HG03108 (cell line): ENCODE data around the gene BRICD5.

Experiments
- ATAC-seq: cut with Tn5 transposase; IDR thresholded peaks from one replicate; pipeline ENCODE4 v1.9.1; 2021; ENCODE audit warnings: moderate library complexity; ENCODE audit not compliant: unreplicated experiment

BRICD5 gene

DNA sequence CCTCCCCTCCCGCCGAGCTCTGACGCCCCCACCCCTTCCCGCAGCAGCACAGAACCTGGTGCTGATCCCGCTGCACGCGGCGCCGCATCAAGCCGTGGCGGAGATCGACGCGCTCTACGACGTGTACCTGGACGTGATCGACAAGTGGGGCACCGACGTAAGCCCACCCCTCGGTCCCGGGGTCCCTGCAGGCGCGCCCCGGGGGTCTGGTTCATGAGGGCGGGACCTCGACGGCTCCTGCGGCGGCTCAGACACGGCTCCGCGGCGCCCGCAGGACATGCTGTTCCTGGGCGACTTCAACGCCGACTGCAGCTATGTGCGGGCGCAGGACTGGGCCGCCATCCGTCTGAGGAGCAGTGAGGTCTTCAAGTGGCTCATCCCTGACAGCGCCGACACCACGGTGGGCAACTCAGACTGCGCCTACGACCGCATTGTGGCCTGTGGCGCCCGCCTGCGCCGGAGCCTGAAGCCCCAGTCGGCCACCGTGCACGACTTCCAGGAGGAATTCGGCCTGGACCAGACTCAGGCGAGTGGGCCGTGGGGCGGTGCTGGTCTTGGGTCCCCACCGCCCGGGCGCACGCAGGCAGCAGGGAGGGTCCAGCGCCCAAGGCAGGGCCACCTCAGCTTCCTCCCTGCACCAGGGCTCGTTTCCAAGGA, 27.0 kb upstream of the BRICD5 start:
- no peak for ATAC-seq

DNA sequence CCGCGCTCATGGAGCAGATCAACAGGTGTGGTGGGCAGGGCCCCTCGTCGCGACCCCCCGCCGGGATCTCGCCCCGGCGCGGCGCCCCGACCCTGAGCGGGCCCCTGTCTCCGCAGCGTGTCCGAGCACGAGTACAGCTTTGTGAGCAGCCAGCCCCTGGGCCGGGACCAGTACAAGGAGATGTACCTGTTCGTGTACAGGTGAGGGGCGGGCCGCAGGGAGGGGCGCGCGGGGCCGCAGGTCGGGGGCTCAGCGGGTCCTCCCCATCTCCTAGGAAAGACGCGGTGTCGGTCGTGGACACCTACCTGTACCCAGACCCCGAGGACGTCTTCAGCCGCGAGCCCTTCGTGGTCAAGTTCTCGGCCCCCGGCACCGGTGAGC, 26.4 kb upstream of the BRICD5 start:
- no peak for ATAC-seq

DNA sequence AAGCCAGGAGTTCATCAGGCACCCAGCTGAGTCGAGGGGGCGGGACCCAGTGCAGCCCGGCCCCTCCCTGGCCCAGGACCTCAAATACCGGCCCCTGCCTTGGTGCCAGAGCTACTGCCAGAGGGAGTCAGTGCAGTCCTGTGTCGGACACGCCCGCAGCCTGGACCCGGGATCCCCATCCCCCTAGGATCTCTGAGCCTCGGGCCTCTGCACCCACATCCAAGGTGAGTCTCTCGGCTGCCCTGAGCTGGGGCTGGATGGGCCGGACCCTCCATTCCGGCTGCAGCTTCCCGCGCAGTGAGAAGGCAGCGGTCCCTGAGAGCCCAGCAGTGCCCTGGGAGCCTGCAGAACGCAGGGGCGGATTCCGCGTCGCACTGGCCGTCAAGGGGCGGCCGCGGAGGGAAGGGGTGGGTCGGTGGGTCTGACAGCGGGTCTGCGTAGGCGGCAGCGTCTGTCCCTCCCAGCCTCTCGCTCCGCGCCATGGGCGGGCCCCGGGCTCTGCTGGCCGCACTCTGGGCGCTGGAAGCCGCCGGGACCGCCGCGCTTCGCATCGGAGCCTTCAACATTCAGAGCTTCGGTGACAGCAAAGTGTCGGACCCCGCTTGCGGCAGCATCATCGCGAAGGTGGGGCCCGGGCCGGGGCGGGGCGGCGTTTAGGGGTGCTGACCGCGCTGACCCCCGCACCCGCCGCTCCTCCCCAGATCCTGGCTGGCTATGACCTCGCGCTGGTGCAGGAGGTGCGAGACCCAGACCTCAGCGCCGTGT, 25.9 kb upstream of the BRICD5 start, which contains the start of gene DNASE1L2:
Gene DNASE1L2, plus strand, starts transcription at position 108 of the 765 bp plus-strand sequence. Its CDS starts 373 bp downstream, at position 481.
- no peak for ATAC-seq

DNA sequence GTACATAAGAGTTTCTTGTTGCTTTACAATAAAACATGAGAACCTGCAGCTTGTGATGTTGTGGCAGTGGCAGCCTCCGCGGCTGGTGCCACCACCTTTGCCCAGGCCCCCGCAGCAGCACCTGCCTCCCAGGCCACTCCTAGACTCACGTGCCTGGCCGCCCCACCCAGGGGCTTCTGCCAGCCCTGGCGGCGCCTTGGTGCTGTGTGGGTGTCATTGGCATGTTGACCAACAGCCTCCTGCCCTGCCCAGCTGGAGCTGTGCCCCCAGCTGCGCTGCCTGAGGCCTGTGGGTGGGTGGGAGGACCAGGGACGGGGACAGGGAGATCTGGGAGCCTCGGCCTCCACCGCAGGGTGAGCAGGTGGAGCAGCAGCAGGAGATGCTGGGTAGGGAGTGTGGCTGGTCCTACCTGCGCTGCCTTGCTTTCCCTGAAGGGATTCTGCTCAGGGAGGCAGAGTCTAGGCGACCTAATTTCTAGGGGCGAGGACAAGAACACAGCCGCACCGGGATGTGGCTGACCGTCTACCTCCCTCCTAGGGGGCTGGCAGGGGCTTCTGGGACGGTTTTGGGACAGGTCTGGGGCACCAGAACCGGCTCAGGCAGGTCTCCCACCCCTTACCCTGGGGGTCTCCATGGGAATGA, 25.2 kb upstream of the BRICD5 start:
- no peak for ATAC-seq

DNA sequence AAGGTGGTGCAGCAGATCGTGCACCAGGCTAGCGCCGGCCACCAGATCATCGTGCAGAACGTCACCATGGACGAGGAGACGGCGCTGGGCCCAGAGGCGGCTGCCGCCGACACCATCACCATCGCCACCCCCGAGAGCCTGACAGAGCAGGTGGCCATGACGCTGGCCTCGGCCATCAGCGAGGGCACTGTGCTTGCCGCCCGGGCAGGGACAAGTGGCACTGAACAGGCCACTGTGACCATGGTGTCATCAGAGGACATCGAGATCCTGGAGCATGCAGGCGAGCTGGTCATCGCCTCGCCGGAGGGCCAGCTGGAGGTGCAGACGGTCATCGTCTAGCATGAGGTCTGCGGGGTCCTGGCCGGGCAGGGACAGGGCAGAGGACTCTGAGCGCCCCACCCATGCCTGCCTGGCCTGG, 24.6 kb upstream of the BRICD5 start:
- no peak for ATAC-seq

DNA sequence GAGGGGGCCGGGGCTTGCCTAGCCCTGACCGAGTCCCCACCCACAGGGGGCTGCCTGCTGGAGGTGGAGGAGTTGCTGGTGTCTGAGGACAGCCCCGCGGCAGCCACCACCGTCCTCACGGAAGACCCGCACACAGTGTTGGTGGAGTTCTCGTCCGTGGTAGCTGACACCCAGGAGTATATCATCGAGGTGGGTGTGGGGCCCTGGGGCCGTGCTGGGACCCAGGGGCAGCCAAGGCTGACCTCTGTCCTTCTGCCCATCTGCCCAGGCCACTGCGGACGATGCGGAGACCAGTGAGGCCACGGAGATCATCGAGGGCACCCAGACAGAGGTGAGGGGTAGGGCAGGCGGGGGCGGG, 24.1 kb upstream of the BRICD5 start:
- no peak for ATAC-seq

DNA sequence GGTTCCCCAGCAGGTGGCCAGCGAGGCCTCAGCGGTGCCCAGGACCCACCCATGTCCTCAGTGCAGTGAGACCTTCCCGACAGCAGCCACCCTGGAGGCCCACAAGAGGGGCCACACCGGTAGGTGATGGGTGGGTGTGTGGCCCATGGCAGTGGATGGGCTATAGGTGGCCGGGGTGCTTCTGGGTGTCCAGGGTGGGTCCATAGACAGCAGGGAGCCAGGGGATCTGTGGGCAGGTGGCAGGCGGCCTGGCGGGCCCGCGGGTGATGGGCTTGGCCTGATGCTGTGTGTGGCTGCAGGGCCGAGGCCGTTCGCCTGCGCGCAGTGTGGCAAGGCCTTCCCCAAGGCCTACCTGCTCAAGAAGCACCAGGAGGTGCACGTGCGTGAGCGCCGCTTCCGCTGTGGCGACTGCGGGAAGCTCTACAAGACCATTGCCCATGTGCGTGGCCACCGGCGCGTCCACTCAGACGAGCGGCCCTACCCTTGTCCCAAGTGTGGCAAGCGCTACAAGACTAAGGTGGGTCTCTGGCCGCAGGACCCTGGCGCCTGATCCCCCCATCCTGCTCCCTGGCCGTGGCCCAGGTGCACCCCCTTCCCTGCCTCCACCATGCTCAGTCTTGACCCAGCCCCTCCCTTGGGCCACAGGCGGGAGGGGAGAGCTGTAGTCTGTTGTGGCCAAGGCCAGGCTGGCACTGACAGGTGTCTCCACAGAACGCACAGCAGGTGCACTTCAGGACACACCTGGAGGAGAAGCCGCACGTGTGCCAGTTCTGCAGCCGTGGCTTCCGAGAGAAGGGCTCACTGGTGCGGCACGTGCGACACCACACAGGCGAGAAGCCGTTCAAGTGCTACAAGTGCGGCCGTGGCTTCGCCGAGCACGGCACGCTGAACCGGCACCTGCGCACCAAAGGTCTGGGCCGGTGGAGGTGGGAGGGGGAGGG, 23.5 kb upstream of the BRICD5 start:
- no peak for ATAC-seq

DNA sequence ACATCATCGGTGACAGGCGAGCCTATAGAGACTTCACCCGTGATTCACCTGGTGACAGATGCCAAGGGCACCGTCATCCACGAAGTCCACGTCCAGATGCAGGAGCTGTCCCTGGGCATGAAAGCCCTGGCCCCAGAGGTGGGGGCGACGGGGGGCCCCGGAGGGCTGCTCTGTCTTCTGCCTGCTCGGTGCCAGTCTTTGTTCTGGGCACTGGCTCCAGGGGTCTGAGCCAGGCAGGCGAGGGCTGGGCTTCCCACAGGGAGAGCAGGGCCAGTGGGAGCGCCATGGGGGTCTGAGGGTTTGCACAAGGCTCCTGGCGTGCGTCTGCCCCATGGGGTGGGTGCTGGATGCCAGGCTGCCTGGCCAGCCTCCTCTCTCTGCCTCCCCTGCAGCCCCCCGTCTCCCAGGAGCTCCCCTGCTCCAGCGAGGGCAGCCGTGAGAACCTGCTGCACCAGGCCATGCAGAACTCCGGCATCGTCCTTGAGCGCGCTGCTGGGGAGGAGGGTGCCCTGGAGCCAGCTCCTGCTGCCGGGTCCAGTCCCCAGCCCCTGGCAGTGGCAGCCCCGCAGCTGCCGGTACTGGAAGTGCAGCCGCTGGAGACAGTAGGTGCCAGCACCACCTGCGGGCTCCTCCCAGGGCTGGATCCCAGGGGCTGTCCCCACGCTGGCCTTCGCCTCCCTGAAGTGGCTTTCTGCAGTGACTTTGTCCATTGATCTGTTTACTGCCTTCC, 22.5 kb upstream of the BRICD5 start:
- ATAC-seq, result no peak

DNA sequence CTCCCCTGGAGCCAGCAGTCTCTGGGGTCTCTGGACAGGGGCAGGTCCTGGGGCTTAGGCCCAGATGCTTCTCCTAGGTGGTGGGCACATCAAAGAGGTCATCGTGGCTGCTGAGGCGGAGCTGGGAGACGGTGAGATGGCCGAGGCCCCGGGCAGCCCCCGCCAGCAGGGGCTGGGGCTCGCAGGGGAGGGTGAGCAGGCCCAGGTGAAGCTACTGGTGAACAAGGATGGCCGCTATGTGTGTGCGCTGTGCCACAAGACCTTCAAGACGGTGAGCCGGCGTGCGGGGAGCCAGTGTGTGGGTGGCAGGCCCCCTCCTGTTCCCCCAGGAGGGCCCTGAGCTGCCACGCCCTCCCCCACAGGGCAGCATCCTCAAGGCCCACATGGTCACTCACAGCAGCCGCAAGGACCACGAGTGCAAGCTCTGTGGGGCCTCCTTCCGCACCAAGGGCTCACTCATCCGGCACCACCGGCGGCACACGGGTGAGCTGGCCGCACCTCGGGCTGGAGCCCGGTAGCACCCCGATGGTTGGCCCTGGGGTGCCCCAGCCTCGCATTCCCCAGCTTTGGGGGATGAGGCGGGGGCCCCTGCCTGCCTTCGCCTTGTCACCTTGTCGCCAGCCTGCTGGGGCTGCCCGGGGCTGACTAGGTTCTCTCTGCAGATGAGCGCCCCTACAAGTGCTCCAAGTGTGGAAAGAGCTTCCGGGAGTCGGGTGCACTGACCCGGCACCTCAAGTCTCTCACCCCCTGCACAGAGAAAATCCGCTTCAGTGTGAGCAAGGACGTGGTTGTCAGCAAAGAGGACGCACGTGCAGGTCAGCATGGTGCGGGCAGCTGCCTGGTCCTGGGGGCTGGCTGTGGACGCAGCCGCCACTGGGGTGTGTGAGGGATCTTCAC, 21.7 kb upstream of the BRICD5 start:
- no peak for ATAC-seq

DNA sequence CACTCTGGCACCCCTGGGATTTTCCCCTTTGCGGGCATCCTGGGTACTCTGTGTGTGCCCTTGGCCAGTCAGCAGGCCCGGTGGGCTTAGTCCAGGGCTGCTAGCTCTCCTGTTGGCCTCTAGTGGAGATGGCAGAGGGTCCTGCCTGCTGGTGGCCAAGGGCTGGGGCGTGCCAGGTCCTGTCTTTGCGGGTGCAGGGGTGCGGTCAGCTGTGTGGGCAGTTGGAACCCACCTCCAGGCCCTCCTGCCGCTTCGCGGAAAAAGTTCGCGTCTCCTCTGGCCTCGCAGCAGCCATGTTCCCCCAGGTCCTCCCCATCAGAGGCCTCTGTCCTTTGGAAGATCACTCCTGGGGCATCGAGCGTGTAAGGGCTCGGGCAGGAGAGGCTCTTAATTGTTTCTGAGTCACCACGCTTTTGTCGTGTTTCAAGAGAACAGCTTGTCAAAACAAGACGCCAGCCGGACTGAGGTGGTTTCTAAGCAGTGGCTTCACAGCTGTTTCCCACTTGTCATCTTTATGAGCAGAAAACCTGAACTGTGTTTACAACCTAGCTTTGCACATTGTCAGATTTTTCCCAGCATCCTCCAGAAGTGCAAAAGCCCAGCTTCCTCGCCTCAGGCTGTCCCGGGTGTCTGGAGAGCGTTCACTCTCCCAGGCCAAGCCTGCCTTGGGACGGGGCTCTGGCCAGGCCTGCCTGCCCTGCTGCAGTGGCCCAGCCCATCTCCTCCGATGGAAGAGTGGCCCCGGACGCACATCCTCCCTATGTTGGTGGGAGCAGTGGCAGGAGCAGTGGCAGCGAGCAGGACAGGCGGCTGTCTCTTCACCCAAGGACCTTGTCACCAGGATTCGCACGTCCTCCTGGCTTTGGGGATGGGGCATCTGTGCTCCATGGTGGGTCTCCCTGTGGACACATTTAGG, 20.6 kb upstream of the BRICD5 start:
- ATAC-seq, result no peak

DNA sequence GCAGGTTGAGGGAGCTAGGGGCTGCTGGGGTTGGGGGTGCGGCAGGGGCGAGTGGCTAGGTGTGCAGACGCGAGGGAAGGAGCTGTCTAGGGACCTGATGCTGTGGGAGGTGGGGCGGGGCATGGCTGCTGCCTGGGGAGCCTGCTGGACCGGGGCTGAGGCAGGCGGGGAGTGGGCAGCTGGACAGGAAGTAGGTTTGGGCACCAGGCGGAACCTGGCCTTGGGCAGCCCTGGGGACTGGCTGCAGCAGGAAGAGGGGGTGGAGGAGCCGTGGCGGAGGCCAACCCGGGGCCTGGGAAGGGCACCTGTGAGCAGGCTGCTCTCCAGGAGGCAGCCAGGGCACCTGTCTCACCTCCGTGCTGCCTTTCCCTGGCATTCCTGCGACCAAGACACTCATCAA, 19.7 kb upstream of the BRICD5 start:
- ATAC-seq, result no peak

DNA sequence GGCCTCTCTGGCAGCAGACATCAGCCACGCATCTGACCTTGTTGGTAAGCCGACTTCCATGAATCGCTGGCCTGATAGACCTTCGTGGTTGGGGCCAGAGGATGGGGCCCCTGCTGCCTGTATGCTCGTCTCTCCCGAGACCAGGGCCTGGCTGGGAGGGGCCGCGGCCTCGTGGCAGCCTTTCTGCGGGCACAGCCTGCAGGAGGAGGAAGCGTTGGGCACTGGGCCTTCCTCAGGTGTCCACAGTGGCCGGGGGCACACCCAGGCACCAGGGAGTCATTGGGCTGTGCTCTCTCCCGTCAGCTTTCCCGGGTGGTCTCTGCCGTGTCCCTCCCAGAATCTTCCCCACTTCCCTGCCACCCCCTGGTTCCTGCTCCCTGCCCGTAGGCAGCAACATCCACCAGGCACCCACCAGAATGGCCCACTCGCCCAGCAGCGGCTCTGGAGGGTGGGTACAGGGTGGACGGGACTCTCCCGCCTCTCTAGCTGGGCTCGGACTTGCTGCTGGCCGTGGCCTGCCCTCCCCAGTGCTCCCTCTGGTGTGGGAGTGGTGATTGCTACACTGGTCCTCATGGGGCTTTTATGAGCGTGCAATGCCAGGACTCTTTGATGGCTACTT, 19.1 kb upstream of the BRICD5 start:
- ATAC-seq, result no peak

DNA sequence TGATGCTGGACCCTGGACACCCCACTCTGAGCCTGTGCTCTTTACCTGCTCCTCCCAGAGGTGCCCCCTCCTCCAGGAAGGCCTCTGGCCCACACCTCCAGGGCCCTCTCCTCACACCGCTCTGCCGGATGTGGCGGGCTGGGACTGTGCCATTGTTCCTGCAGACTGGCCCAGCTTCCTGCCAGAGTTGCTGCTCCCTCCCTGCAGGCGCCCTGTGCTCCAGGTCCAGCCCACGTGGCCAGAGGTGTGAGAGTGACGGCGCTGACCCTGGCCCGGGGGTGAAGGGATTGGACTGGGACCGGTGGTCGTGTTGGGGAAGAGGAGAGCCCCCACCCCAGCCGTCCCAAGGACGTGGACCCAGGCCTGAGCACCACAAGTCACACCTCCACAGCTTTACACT, 18.4 kb upstream of the BRICD5 start:
- no peak for ATAC-seq

DNA sequence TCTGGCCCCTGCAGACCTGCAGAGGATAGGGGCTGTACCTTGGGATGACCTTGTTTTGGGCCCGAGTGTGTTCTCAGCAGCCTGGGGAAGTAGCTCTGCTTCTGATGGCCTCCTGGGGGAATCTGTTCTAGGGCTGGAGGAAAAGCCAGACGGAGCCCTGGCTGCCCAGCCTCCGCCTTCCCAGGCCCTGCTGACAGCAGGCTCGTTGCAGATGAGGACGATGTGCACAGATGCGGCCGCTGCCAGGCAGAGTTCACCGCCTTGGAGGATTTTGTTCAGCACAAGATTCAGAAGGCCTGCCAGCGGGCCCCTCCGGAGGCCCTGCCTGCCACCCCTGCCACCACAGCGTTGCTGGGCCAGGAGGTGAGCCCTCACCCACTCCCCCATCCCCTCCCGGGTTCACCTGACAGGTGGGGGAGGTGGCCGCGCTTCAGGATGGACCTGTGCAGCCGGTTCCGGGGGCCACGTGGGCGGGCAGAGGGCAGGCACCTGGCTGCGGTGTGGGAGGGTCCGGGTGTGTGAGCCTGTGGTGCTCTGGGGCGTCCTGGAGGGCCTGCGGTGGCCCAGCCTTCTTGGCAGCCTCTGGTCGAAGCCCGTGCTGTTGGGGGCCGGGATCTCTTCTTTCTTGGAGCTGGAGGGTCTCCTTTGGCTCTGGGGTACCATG, 17.6 kb upstream of the BRICD5 start:
- ATAC-seq, result no peak

DNA sequence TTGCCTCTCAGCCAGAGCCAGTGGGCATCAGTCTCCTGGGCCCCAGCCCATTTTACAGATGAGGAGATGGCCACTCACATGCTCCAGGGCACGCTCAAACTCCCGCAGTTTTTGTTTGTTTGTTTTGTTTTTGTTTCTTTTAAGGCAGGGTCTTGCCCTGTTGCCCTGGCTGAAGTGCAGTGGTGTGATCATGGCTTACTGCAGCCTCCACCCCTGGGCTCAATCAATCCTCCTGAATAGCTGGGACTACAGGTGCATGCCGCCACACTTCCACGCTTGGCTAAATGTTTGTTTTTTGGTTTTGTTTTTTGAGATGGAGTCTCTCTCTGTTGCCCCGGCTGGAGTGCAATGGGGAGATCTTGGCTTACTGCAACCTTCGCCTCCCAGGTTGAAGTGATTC, 16.3 kb upstream of the BRICD5 start:
- no peak for ATAC-seq

DNA sequence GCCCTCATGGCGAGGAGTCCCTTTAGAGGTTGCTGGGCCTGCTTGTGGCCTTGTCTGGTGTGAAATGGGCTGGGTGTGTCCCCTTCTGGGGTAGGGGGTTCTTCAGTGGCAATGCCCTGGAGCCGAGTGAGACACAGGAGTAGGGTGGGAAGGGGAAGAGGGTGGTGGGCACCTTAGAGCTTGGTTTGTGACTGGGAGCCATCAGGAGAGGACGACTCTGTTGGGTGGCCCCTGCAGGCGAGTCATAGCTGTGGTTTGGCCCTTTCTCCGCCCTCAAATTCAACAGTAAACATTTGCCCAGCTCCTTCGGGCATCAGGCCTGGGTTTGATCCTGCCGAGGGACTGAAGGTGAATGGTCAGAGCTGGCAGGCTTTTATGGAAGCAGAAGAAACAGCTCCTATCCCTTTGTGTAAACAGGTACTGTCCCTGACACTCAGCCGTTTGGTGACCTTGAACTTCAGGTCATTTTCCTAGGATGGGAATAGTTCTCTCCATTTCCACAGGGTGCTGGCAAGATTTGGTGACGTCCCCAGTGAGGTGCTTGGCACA, 15.7 kb upstream of the BRICD5 start:
- no peak for ATAC-seq

DNA sequence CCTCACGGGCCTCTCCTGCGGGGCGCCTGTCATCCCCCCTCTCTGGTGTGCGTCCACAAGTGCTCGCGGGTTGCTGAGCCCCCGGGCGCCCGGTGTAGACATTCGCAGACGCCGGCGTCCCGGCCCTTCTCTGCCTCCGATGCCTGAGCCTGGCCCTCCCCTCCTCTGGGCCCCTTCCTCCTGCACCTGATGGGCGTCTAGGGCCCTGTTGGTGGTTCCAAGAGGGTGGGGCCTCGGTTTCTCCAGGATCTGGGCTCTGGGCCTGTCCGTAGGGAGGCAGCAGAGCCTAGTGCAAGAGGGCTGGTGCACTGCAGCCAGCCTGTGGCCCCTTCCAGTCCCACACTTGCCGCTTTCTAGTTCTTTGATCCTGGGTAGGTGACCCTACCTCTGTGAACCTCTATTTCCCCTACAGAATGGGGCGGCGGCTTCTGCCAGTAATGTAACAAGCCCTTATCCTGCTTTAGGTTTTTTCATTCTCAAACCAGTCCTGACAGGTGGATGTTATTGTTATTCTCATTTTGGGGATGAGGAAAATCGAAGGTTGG, 13.4 kb upstream of the BRICD5 start:
- ATAC-seq, result peak; percentile 10
